HepG2 (cell line): ENCODE measurements around the gene C16orf87. TPM values are rescaled to one million over a fixed set of nuclear protein-coding genes. Genes with fewer than 3 reads are reported as not detected.

ENCODE experiments used
- ATAC-seq: fragments of 200-7000 bp; cut with Tn5 transposase; 3 replicates; pipeline ENCODE4 v1.9.1; 2020; ENCODE audit warnings: mild to moderate bottlenecking, moderate library complexity
- BruUV-seq: library from RNA; stranded (reverse); fragments of 400-500 nt; replicated peaks from 2 replicates; lab custom pipeline; 2021; lab: Mats Ljungman, UMichigan
- CTCF ChIA-PET: fragments of 300-600 bp; formaldehyde crosslinking; extraction: SDS; loops from one replicate; lab custom pipeline; 2021; ENCODE audit warnings: low total read pairs, inconsistent platforms, low intra/inter-chr PET ratio; lab: Yijun Ruan, JAX
- POLR2A ChIA-PET: fragments of 350-600 bp; sonication (Branson Sonifier 250); formaldehyde crosslinking; loops from one replicate; lab custom pipeline; 2020; ENCODE audit warnings: antibody characterized with exemption, inconsistent platforms; lab: Yijun Ruan, JAX
- DNase-seq: peaks from one replicate; pipeline ENCODE4 v3.0.0-alpha.2; 2015; ENCODE audit warnings: low spot score
- FAIRE-seq: peaks from 3 replicates; lab custom pipeline; 2011; peaks lifted over from hg19 to GRCh38; lab: Jason Lieb, UNC
- H2AFZ ChIP-seq: one replicate; pipeline ENCODE4 v1.6.1; 2011; ENCODE audit warnings: low read length, inconsistent platforms
- H3K27ac ChIP-seq: fragments of 300-600 bp; 3 replicates; pipeline ENCODE4 v1.8.0; 2011; ENCODE audit warnings: mixed run types, mild to moderate bottlenecking, mixed read lengths, low read length, inconsistent platforms; ENCODE audit not compliant: insufficient read depth; ENCODE audit errors: extremely low read length
- H3K27me3 ChIP-seq, 2 experiments: fragments of 200-600 bp in 1 of 2; 2 replicates in 1 of 2; 3 replicates in 1 of 2; pipeline versions ENCODE4 v1.6.0 to v1.8.0; 2011; ENCODE audit warnings: low read length in 2 of 2, mild to moderate bottlenecking in 2 of 2, moderate library complexity in 2 of 2, inconsistent platforms in 1 of 2; ENCODE audit not compliant: insufficient read depth in 2 of 2, control insufficient read depth in 1 of 2
- H3K36me3 ChIP-seq, 2 experiments: fragments of 200-600 bp in 1 of 2; replicated peaks in 1 of 2; 2 replicates in 1 of 2; 3 replicates in 1 of 2; pipeline versions ENCODE4 v1.5.1 to v1.8.0; 2011; ENCODE audit warnings: low read length in 2 of 2, inconsistent platforms in 1 of 2; ENCODE audit not compliant: insufficient read depth in 2 of 2, control insufficient read depth in 1 of 2
- H3K4me1 ChIP-seq: 2 replicates; pipeline ENCODE4 v1.5.1; 2012; ENCODE audit warnings: low read length, inconsistent platforms; ENCODE audit not compliant: insufficient read depth
- H3K4me2 ChIP-seq: 2 replicates; pipeline ENCODE4 v1.6.0; 2011; ENCODE audit warnings: low read depth, low read length, inconsistent platforms
- H3K4me3 ChIP-seq, 3 experiments: fragments of 200-600 bp in 1 of 3; sonication (generic), shearing (Covaris generic) in 1 of 3; replicated peaks in 1 of 3; 2 replicates each; pipeline ENCODE4 v1.5.1; 2011 to 2016; ENCODE audit warnings: low read length in 3 of 3, inconsistent platforms in 2 of 3, low read depth in 2 of 3, mild to moderate bottlenecking in 2 of 3, control low read depth in 1 of 3, mixed read lengths in 1 of 3; ENCODE audit not compliant: insufficient read depth in 1 of 3
- H3K79me2 ChIP-seq: one replicate; pipeline ENCODE4 v1.6.1; 2011; ENCODE audit warnings: low read length, inconsistent platforms; ENCODE audit not compliant: insufficient read depth
- H3K9ac ChIP-seq: 2 replicates; pipeline ENCODE4 v1.6.0; 2011; ENCODE audit warnings: mild to moderate bottlenecking, low read depth, low read length, inconsistent platforms; ENCODE audit not compliant: insufficient read depth
- H3K9me3 ChIP-seq: 2 replicates; pipeline ENCODE4 v1.5.1; 2012; ENCODE audit warnings: mild to moderate bottlenecking, low read length
- H4K20me1 ChIP-seq: 2 replicates; pipeline ENCODE4 v1.6.0; 2011; ENCODE audit warnings: inconsistent platforms, mild to moderate bottlenecking, low read length, moderate library complexity; ENCODE audit not compliant: insufficient read depth
- ATM ChIP-seq: fragments of 450-650 bp; IDR thresholded peaks from 2 replicates; pipeline ENCODE4 v1.7.1; 2017; ENCODE audit warnings: mild to moderate bottlenecking, borderline replicate concordance
- CHD4 ChIP-seq: fragments of 200-600 bp; sonication (generic); IDR thresholded peaks from 2 replicates; pipeline ENCODE4 v1.7.0; 2017; ENCODE audit warnings: mild to moderate bottlenecking, low read length, borderline replicate concordance
- DNMT3B ChIP-seq: conservative IDR thresholded peaks from 2 replicates; pipeline ENCODE4 v1.6.1; 2016; ENCODE audit warnings: missing biosample characterization, control low read depth
- DRAP1 ChIP-seq: IDR thresholded peaks from 2 replicates; pipeline ENCODE4 v1.6.1; 2016; ENCODE audit warnings: missing genetic modification reagents, missing compliant biosample characterization
- ELF1 ChIP-seq: sonication (generic); formaldehyde crosslinking; IDR thresholded peaks from 2 replicates; pipeline ENCODE4 v1.4.0; 2020; ENCODE audit warnings: missing genetic modification reagents
- PBX2 ChIP-seq: IDR thresholded peaks from 2 replicates; pipeline ENCODE4 v1.6.1; 2016; ENCODE audit warnings: control low read depth
- PRDM4 ChIP-seq: sonication (generic); formaldehyde crosslinking; IDR thresholded peaks from 2 replicates; pipeline ENCODE4 v1.9.0; 2021; ENCODE audit warnings: missing genetic modification reagents, borderline replicate concordance
- RBAK ChIP-seq: sonication (generic); formaldehyde crosslinking; IDR thresholded peaks from 2 replicates; pipeline ENCODE4 v1.5.1; 2020; ENCODE audit warnings: mild to moderate bottlenecking, missing genetic modification reagents
- RXRB ChIP-seq: IDR thresholded peaks from 2 replicates; pipeline ENCODE4 v1.6.1; 2016; ENCODE audit warnings: borderline replicate concordance, missing genetic modification reagents, missing compliant biosample characterization
- SNAPC2 ChIP-seq: sonication (generic); formaldehyde crosslinking; IDR thresholded peaks from 2 replicates; pipeline ENCODE4 v1.8.1; 2022; ENCODE audit warnings: mild to moderate bottlenecking, missing genetic modification reagents
- SRSF4 ChIP-seq: fragments of 200-400 bp; formaldehyde crosslinking; IDR thresholded peaks from one replicate; pipeline ENCODE4 v1.6.1; 2018; ENCODE audit warnings: mild to moderate bottlenecking, low read depth, low read length, moderate library complexity; ENCODE audit not compliant: poor library complexity, severe bottlenecking
- ZFP36L2 ChIP-seq: sonication (generic); formaldehyde crosslinking; IDR thresholded peaks from 2 replicates; pipeline ENCODE4 v1.4.0; 2020; ENCODE audit warnings: missing genetic modification reagents
- ZNF451 ChIP-seq: sonication (generic); formaldehyde crosslinking; IDR thresholded peaks from 2 replicates; pipeline ENCODE4 v1.5.0; 2020; ENCODE audit warnings: mild to moderate bottlenecking, missing genetic modification reagents
- ZNF552 ChIP-seq: sonication (generic); formaldehyde crosslinking; IDR thresholded peaks from 2 replicates; pipeline ENCODE4 v1.9.0; 2022; ENCODE audit warnings: missing genetic modification reagents, mild to moderate bottlenecking, borderline replicate concordance
- ZNF644 ChIP-seq: IDR thresholded peaks from 2 replicates; pipeline ENCODE4 v1.6.1; 2016; ENCODE audit warnings: low read depth
- ZNF772 ChIP-seq: sonication (generic); formaldehyde crosslinking; IDR thresholded peaks from 2 replicates; pipeline ENCODE4 v1.5.0; 2020; ENCODE audit warnings: mild to moderate bottlenecking, missing genetic modification reagents
- ZNF784 ChIP-seq: sonication (generic); formaldehyde crosslinking; IDR thresholded peaks from 2 replicates; pipeline ENCODE4 v1.5.1; 2020; ENCODE audit warnings: missing genetic modification reagents, mild to moderate bottlenecking, borderline replicate concordance
- WGBS: methylation state at CpG from one replicate; pipeline ENCODE4 v1.1.6; 2017; ENCODE audit warnings: low lambda C conversion rate; 5-methylcytosine and 5-hydroxymethylcytosine counted together
- in situ Hi-C: cut with HindIII; loops from 2 replicates; pipeline ENCODE4 v1.10.0; 2017; ENCODE audit warnings: low pct_unique_long_range_greater_than_20kb; ENCODE audit not compliant: extremely low pct_ligation_motif_present
- intact Hi-C: fragments of 100-400 bp; cut with micrococcal nuclease; formaldehyde crosslinking; loops from one replicate; pipeline ENCODE4 v1.10.0; 2022; ENCODE audit not compliant: unreplicated experiment
- polyA plus RNA-seq, 8 experiments: library from polyadenylated mRNA; depleted of rRNA in 3 of 8; stranded (reverse) in 7 of 8; unstranded in 1 of 8; fragments of >200 nt; fragmentation: Illumina TruSeq in 4 of 8; extraction: Trizol in 4 of 8; gene quantifications; 2 replicates each; pipeline versions ENCODE4 v1.2.1 to v1.2.3, GENCODE V29; 2011 to 2016; ENCODE audit warnings: low read depth in 4 of 8, missing spikeins in 1 of 8, mixed read lengths in 1 of 8; ENCODE audit not compliant: insufficient read depth in 1 of 8
- total RNA-seq, 5 experiments: library from RNA; depleted of rRNA; stranded (reverse); fragments of >200 nt; fragmentation: Illumina TruSeq; extraction: Trizol; gene quantifications; 2 replicates each; pipeline ENCODE4 v1.2.3, GENCODE V29; 2016; ENCODE audit warnings: low read depth in 1 of 5

C16orf87 gene
- total and polyA plus RNA-seq, 2 of the 13 experiments (the other 11 are each of a cell fraction or from before 2014, with no cell fraction given), result 8.6 to 19.5 TPM

GRCh38 chr16:46775214-46775613 lies 55.8 kb downstream of the C16orf87 start:
- POLR2A ChIA-PET, result no interaction called here
- 0 out of 2 replicates have a peak, but pooled peaks cover 6% of the 10 kb centered on the region for H3K9me3 ChIP-seq
- no peak overlapping the region for H3K9ac ChIP-seq
- CTCF ChIA-PET, result no interaction called here
- BruUV-seq, result no TSS peak
- FAIRE-seq (no peak), DNase-seq (no peak), ATAC-seq (no peak)
- peaks cover 0 to 5% of the 10 kb centered on the region in 2 experiments; a peak in 1 of 5 replicates for H3K27me3 ChIP-seq
- no peaks in the 10 kb centered on the region for H3K36me3 ChIP-seq
- H3K4me1 ChIP-seq, result peaks cover 10% of the 10 kb centered on the region
- H3K79me2 ChIP-seq, result no peaks in the 10 kb centered on the region
- in situ Hi-C loops, result no loop called here
- no peak overlapping the region for H2AFZ ChIP-seq
- H3K4me3 ChIP-seq, result no peak overlapping the region
- no peak overlapping the region for H3K4me2 ChIP-seq
- TF ChIP-seq PBX2 (CRISPR knock-in tag) (no peak), ZNF644 (no peak), ATM (no peak), SRSF4 (no peak), DRAP1 (no peak), ZNF784 (CRISPR knock-in tag) (no peak), RXRB (no peak), ZNF552 (no peak), DNMT3B (no peak), CHD4 (no peak), ZFP36L2 (no peak), PRDM4 (CRISPR knock-in tag) (no peak), RBAK (CRISPR knock-in tag) (no peak), ZNF772 (CRISPR knock-in tag) (no peak), ELF1 (no peak), SNAPC2 (CRISPR knock-in tag) (no peak), ZNF451 (CRISPR knock-in tag) (no peak)
- intact Hi-C loops, result no loop called here
- H3K27ac ChIP-seq, result no peak overlapping the region
- WGBS, result 77% methylated on average over 4 of the region's 4 CpGs
- H4K20me1 ChIP-seq, result no peaks in the 10 kb centered on the region
